ENCODE results near the gene RIIAD1.

GRCh38 chr1:151720554-151720953 is 768 bp upstream of the RIIAD1 start:
- no peak for TF ChIP-seq POLR2A (IDR thresholded peaks at IDR 0.05)
- TF ChIP-seq CTCF (IDR thresholded peaks at IDR 0.05) = no peak
- no peak for TF ChIP-seq POLR2AphosphoS5 (IDR thresholded peaks at IDR 0.05)
- TF ChIP-seq EP300 (IDR thresholded peaks at IDR 0.05) = no peak

Measured in stomach (tissue), 4 donors.